ENCODE measurements around the gene NPPB. TPM values are rescaled to one million over a fixed set of nuclear protein-coding genes. Genes with fewer than 3 reads are reported as not detected.

The NPPB gene
- total RNA-seq, 2 donors from 2014 or later, result not detected

GRCh38 chr1:11875094-11875493 is 16.3 kb upstream of the NPPB start:
- 75% methylated on average over 10 of the region's 10 CpGs; no CpG with 5 or more reads in 1 of the 2 donors for WGBS, 2 donors
- H3K27ac ChIP-seq, result no peak overlapping the region
- no peak overlapping the region for H3K4me3 ChIP-seq
- no peaks in the 10 kb centered on the region for H3K36me3 ChIP-seq (replicated peaks in 1 of 2; ENCODE audit: insufficient read depth in 1 of 2, low read depth in 2 of 2)
- H3K27me3 ChIP-seq, result no peaks in the 10 kb centered on the region
- no peak for DNase-seq
- no peaks in the 10 kb centered on the region for H3K4me1 ChIP-seq
- TF ChIP-seq, protein P1, sequence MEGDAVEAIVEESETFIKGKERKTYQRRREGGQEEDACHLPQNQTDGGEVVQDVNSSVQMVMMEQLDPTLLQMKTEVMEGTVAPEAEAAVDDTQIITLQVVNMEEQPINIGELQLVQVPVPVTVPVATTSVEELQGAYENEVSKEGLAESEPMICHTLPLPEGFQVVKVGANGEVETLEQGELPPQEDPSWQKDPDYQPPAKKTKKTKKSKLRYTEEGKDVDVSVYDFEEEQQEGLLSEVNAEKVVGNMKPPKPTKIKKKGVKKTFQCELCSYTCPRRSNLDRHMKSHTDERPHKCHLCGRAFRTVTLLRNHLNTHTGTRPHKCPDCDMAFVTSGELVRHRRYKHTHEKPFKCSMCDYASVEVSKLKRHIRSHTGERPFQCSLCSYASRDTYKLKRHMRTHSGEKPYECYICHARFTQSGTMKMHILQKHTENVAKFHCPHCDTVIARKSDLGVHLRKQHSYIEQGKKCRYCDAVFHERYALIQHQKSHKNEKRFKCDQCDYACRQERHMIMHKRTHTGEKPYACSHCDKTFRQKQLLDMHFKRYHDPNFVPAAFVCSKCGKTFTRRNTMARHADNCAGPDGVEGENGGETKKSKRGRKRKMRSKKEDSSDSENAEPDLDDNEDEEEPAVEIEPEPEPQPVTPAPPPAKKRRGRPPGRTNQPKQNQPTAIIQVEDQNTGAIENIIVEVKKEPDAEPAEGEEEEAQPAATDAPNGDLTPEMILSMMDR (IDR thresholded peaks at IDR 0.05), result no peak
- no peak for TF ChIP-seq POLR2A (IDR thresholded peaks at IDR 0.05)
- ATAC-seq, result no peak
- H3K9me3 ChIP-seq, result no peaks in the 10 kb centered on the region
- intact Hi-C loops (cut with DNase I), result no loop called here

GRCh38 chr1:11874624-11875023 is 15.9 kb upstream of the NPPB start:
- DNase-seq, result no peak

GRCh38 chr1:11874258-11874562 is 15.5 kb upstream of the NPPB start:
- TF ChIP-seq, protein P1 (IDR thresholded peaks at IDR 0.05), result no peak
- Histone ChIP-seq H3K4me1 (no peaks in the 10 kb centered on the region), H3K4me3 (no peak overlapping the region), H3K27me3 (no peaks in the 10 kb centered on the region), H3K9me3 (no peaks in the 10 kb centered on the region), H3K27ac (no peak overlapping the region), H3K36me3 (replicated peaks in 1 of 2; ENCODE audit: insufficient read depth in 1 of 2, low read depth in 2 of 2) (no peaks in the 10 kb centered on the region)
- intact Hi-C loops (cut with DNase I), result no loop called here
- 62 to 63% methylated on average over 8 to 9 of the region's 10 CpGs for WGBS, 2 donors
- ATAC-seq (no peak), DNase-seq (peak in 2 of 4 donors; percentile 11 to 26)

More at GRCh38 chr1:11874624-11875023, 15.9 kb upstream of the NPPB start:
- 48 to 56% methylated on average over 4 to 6 of the region's 6 CpGs for WGBS, 2 donors
- TF ChIP-seq, protein P1 (IDR thresholded peaks at IDR 0.05), result no peak
- no peak for TF ChIP-seq POLR2A (IDR thresholded peaks at IDR 0.05)
- Histone ChIP-seq H3K27ac (no peak overlapping the region), H3K27me3 (no peaks in the 10 kb centered on the region), H3K4me3 (no peak overlapping the region), H3K36me3 (replicated peaks in 1 of 2; ENCODE audit: insufficient read depth in 1 of 2, low read depth in 2 of 2) (no peaks in the 10 kb centered on the region), H3K4me1 (no peaks in the 10 kb centered on the region), H3K9me3 (no peaks in the 10 kb centered on the region)
- intact Hi-C loops (cut with DNase I), result no loop called here
- ATAC-seq, result no peak

DNA sequence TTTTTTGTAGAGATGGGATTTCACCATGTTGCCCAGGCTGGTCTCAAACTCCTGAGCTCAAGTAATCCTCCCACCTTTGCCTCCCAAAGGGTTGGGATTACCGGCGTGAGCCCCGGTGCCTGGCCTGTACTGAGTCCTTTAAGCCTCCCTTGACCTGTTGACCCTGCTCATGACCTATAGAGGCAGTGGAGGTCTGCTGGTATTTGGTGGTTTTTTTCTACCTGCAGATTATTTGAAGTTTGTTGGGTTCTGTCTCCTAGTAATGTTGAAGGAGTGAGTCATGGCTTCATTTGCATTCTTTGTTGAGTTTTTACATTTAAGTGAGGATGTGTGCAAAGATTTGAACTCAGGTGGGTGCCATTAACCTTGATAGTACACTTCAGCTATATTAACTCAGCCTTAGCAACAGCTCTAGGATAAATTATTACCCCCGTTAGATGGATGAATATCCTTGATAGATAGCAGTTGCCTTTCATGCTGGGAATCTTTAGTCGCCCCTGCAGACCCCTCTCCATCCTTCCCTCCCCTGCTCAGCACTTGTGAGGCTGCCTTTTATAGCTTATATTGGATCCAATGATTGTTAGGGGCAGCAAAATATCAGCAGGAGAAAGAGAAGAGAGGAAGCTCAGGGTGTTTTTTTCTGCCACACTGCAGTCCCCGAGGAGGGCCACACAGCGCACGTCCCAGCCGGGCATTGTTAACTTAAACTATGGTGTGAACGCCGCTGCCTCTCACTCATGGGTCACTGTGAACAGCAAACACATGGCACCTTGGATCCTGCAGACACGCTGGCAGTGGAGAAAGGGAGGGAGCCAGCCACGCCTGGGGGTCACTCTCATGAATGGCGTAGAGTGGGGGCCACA is 14.9 kb upstream of the NPPB start:
- 65 to 67% methylated on average over 11 to 14 of the region's 14 CpGs for WGBS, 2 donors
- Histone ChIP-seq H3K36me3 (replicated peaks in 1 of 2; ENCODE audit: insufficient read depth in 1 of 2, low read depth in 2 of 2) (no peaks in the 10 kb centered on the region), H3K4me1 (no peaks in the 10 kb centered on the region), H3K9me3 (no peaks in the 10 kb centered on the region), H3K27me3 (no peaks in the 10 kb centered on the region), H3K27ac (no peak overlapping the region), H3K4me3 (no peak overlapping the region)
- DNase-seq (no peak), ATAC-seq (no peak)
- intact Hi-C loops (cut with DNase I), result no loop called here
- TF ChIP-seq POLR2A (IDR thresholded peaks at IDR 0.05), result no peak
- TF ChIP-seq, protein P1 (IDR thresholded peaks at IDR 0.05), result no peak

GRCh38 chr1:11872545-11872944 is 13.8 kb upstream of the NPPB start:
- Histone ChIP-seq H3K4me1 (no peaks in the 10 kb centered on the region), H3K36me3 (replicated peaks in 1 of 2; ENCODE audit: insufficient read depth in 1 of 2, low read depth in 2 of 2) (no peaks in the 10 kb centered on the region), H3K9me3 (no peaks in the 10 kb centered on the region), H3K27me3 (no peaks in the 10 kb centered on the region), H3K4me3 (no peak overlapping the region), H3K27ac (no peak overlapping the region)
- no peak for DNase-seq
- no peak for TF ChIP-seq POLR2A (IDR thresholded peaks at IDR 0.05)
- TF ChIP-seq, protein P1 (IDR thresholded peaks at IDR 0.05), result no peak
- intact Hi-C loops (cut with DNase I), result no loop called here
- ATAC-seq, result no peak
- 35 to 39% methylated on average over 7 of the region's 7 CpGs for WGBS, 2 donors
